H1 (cell line): ENCODE data around the gene PROX2.

Experiments
- CTCF ChIP-seq, 3 experiments: IDR thresholded peaks; 1 replicate in 2 of 3; 2 replicates in 1 of 3; pipeline versions ENCODE4 v1.5.1 to v1.6.1; 2011; ENCODE audit warnings: low read length in 3 of 3, mild to moderate bottlenecking in 3 of 3, inconsistent platforms in 2 of 3, low read depth in 1 of 3, moderate library complexity in 1 of 3; ENCODE audit not compliant: insufficient read depth in 1 of 3; ENCODE audit errors: control extremely low read depth in 1 of 3
- EP300 ChIP-seq, 2 experiments: IDR thresholded peaks; 1 replicate in 1 of 2; 2 replicates in 1 of 2; pipeline ENCODE4 v1.6.1; 2011 to 2012; ENCODE audit warnings: low read depth in 2 of 2, low read length in 2 of 2, mild to moderate bottlenecking in 2 of 2, borderline replicate concordance in 1 of 2, inconsistent platforms in 1 of 2, moderate library complexity in 1 of 2
- EZH2 ChIP-seq: fragments of 200-600 bp; sonication (generic); IDR thresholded peaks from 2 replicates; pipeline ENCODE4 v1.7.1; 2012; ENCODE audit warnings: low read depth, mild to moderate bottlenecking, moderate library complexity, low read length, inconsistent platforms; ENCODE audit not compliant: severe bottlenecking
- HDAC6 ChIP-seq: IDR thresholded peaks from one replicate; pipeline ENCODE4 v1.7.1; 2012; ENCODE audit warnings: low read depth, mild to moderate bottlenecking, inconsistent platforms, low read length, moderate library complexity
- JUND ChIP-seq: IDR thresholded peaks from 2 replicates; pipeline ENCODE4 v1.6.1; 2011; ENCODE audit warnings: mild to moderate bottlenecking, improper control_type of control experiment, low read length
- TAF1 ChIP-seq: IDR thresholded peaks from 2 replicates; pipeline ENCODE4 v1.6.1; 2011; ENCODE audit warnings: mild to moderate bottlenecking, low read depth, low read length

- no peak for TF ChIP-seq EP300 (IDR thresholded peaks at IDR 0.05; ENCODE audit: borderline replicate concordance in 1 of 2, low read depth in 2 of 2, low read length in 2 of 2)
- no peak for TF ChIP-seq CTCF (IDR thresholded peaks at IDR 0.05; ENCODE audit: control extremely low read depth in 1 of 3, insufficient read depth in 1 of 3, low read depth in 1 of 3, low read length in 3 of 3)
- TF ChIP-seq TAF1 = no peak
- TF ChIP-seq EZH2 = no peak
- no peak for TF ChIP-seq JUND
- TF ChIP-seq HDAC6 = no peak
Measured at GRCh38 chr14:74861734-74862090, 14.2 kb downstream of the PROX2 start.
